Measurements from ENCODE around the gene MYH9.
A peak's percentile ranks its signal among the peaks of the same experiment; 100 is the strongest.

The MYH9 gene

GRCh38 chr22:36366291-36366708, 21.5 kb downstream of the MYH9 start:
- no peak for DNase-seq (ENCODE audit: low spot score)
- no peak for TF ChIP-seq CTCF (IDR thresholded peaks at IDR 0.05; ENCODE audit: extremely low read depth, missing control alignments)

DNA sequence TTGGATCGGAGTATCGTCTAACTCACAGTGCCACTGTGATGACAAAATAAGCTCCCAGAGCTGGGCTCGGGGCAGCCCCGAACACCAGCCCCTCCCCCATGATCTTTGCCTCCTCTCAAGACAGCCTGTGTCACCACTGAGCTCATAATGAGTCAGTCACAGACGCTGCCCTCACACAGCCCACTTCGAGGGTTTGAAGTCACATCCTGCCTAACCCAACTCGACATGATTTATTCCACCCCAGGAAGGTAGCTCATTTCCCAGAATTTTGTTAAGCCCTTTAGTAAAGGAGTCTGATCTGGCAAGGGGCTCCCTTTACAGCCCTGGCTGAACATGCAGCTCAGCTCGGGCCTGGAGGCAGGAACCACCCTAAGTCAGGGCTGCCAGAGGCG, 22.8 kb downstream of the MYH9 start:
- TF ChIP-seq CTCF (IDR thresholded peaks at IDR 0.05; ENCODE audit: extremely low read depth, missing control alignments): no peak
- peak; percentile 71 for DNase-seq (ENCODE audit: low spot score)

DNA sequence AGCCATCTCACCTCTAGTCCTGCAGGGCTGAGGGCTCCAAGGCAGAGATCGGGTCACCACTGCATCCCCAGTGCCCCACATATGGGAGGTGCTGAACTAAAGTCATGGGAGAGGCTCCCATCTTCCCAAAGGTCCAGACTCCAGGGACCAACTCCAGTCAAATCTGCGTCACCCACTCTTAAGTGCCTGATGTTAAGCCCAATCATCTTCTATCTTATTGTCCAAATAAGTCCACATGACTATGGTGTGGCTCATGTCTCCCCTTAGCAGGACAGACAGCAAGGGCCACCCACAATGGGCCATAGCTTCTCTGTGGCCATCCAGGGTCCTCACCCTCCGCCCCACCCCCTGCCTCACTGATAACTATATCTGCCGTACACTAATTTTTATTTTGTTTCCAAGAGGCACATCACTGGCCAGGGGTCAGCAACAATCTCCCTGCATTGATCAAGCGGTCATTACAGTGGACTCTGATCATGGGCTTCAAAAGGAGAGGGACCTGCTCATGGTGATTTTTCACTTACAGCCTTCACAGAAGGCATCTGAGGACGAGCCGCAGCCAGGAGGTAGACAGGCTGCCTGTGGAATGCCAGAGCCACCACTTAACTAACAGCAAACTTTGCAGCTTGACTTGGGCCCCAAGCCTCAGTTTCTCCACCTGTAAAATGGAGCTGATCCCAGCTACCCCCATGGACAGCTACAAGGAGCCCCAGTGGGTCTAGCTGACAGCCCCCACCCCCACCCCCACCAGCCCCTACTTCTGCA, 23.3 kb downstream of the MYH9 start:
- DNase-seq (ENCODE audit: low spot score): no peak
- TF ChIP-seq CTCF (IDR thresholded peaks at IDR 0.05; ENCODE audit: extremely low read depth, missing control alignments): no peak

GRCh38 chr22:36363349-36363981, 24.3 kb downstream of the MYH9 start:
- DNase-seq (ENCODE audit: low spot score): no peak
- no peak for TF ChIP-seq CTCF (IDR thresholded peaks at IDR 0.05; ENCODE audit: extremely low read depth, missing control alignments)

DNA sequence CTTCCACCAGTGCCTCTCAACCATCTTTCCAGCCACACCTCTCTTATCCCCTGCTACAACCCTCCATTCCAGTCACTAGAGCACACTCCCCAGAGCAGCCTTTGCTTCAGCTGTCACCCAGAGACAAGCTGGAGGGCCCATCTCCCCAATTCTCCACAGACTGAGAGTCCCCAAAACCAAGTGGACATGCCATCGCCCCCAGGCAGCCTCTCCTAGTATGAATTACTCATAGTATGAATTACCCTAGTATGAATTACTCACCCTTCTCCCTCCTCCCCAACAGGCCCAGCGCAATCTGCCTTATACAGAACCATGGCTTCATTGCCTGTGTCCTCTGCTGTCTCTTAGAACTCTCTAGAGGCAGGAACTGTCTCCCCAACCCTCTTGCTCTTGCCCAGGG, 24.8 kb downstream of the MYH9 start:
- TF ChIP-seq CTCF (IDR thresholded peaks at IDR 0.05; ENCODE audit: extremely low read depth, missing control alignments): no peak

GRCh38 chr22:36362075-36362474, 25.7 kb downstream of the MYH9 start:
- TF ChIP-seq CTCF (IDR thresholded peaks at IDR 0.05; ENCODE audit: extremely low read depth, missing control alignments): no peak
- no peak for DNase-seq (ENCODE audit: low spot score)

More for the DNA sequence above, 24.8 kb downstream of the MYH9 start:
- no peak for DNase-seq (ENCODE audit: low spot score)

DNA sequence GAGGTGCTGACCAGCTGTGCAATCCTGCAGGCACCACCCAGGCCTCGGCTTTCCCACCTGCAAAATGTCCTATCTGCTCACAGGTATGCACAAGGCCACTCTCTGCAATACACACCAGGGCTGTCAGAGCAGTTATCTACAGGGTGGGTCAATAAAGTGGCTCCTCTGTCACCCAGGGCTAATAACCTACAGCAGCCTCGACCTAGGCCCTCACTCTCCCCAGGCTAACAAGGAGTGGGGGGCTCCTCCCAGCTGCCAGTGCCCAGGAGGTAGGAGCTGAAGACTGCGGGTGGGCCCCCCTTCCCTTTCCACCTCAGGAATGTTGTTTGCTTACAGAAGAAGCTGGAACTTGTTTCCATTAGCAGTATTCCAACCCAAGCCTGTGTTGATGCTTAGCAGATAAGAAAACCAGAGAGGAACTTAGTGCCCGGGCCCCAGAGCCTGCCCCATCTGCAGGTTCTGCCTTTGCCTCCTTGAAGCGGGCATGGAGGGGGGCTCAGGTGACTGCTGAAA, 26.8 kb downstream of the MYH9 start:
- DNase-seq (ENCODE audit: low spot score): no peak
- no peak for TF ChIP-seq CTCF (IDR thresholded peaks at IDR 0.05; ENCODE audit: extremely low read depth, missing control alignments)

All from GM20000 (cell line).